Vagina (tissue), 2 donors: ENCODE data around the gene UBE4B.

Experiments
- CTCF ChIP-seq, 3 experiments: fragments of 450-650 bp in 2 of 3; fragments of 200-600 bp in 1 of 3; sonication (generic) in 1 of 3; IDR thresholded peaks; one replicate each; pipeline ENCODE4 v1.5.1; 2017 to 2019; ENCODE audit warnings: antibody characterized with exemption in 3 of 3, mild to moderate bottlenecking in 2 of 3, moderate library complexity in 2 of 3
- POLR2A ChIP-seq, 2 donors: fragments of 450-650 bp; IDR thresholded peaks; one replicate each; pipeline ENCODE4 v1.6.1; 2017; ENCODE audit warnings: antibody characterized with exemption in 2 of 2, mild to moderate bottlenecking in 2 of 2, moderate library complexity in 2 of 2
- POLR2AphosphoS5 ChIP-seq, 2 donors: sonication (generic); formaldehyde crosslinking; IDR thresholded peaks; one replicate each; pipeline ENCODE4 v1.9.0; 2017; ENCODE audit warnings: antibody characterized with exemption in 2 of 2, mild to moderate bottlenecking in 2 of 2, low read depth in 1 of 2; ENCODE audit not compliant: insufficient read depth in 1 of 2

- TF ChIP-seq CTCF (IDR thresholded peaks at IDR 0.05) (no peak), POLR2A (IDR thresholded peaks at IDR 0.05) (no peak), POLR2AphosphoS5 (IDR thresholded peaks at IDR 0.05; ENCODE audit: insufficient read depth in 1 of 2, low read depth in 1 of 2) (no peak)
Measured at GRCh38 chr1:10050611-10051010, 17.9 kb downstream of the UBE4B start.
